Stomach (tissue), 4 donors: ENCODE measurements around the gene VTI1A.

Source experiments
- CTCF ChIP-seq, 7 experiments: fragments of 450-650 bp in 4 of 7; fragments of 200-600 bp in 3 of 7; sonication (generic) in 3 of 7; IDR thresholded peaks; one replicate each; pipeline ENCODE4 v1.5.1; 2016 to 2019; ENCODE audit warnings: antibody characterized with exemption in 7 of 7, control low read depth in 2 of 7, mild to moderate bottlenecking in 1 of 7
- POLR2A ChIP-seq, 4 donors: fragments of 450-650 bp; IDR thresholded peaks; one replicate each; pipeline ENCODE4 v1.6.1; 2016; ENCODE audit warnings: antibody characterized with exemption in 4 of 4, control low read depth in 2 of 4, mild to moderate bottlenecking in 1 of 4, moderate library complexity in 1 of 4

GRCh38 chr10:112526906-112527305 lies 79.9 kb downstream of the VTI1A start:
- TF ChIP-seq CTCF (IDR thresholded peaks at IDR 0.05) = no peak
- no peak for TF ChIP-seq POLR2A (IDR thresholded peaks at IDR 0.05)
